CD8-positive, alpha-beta memory T cell (primary cell): ENCODE results near the gene GRP. TPM values are rescaled to one million over a fixed set of nuclear protein-coding genes. Genes with fewer than 3 reads are reported as not detected.

ENCODE experiments used
- CTCF ChIA-PET: fragments of 350-600 bp; sonication (Branson Sonifier 250); formaldehyde crosslinking; loops from one replicate; lab custom pipeline; 2021; ENCODE audit warnings: antibody characterized with exemption; lab: Charles Lee
- POLR2A ChIA-PET: fragments of 350-600 bp; sonication (Branson Sonifier 250); formaldehyde crosslinking; loops from one replicate; lab custom pipeline; 2021; ENCODE audit warnings: antibody characterized with exemption; lab: Charles Lee
- DNase-seq, 5 donors: peaks; one replicate each; pipeline versions ENCODE4 v3.0.0 to v3.0.0-alpha.2; 2020 to 2022; ENCODE audit warnings: mixed read lengths in 1 of 5
- H3K27ac ChIP-seq: one replicate; pipeline ENCODE4 v1.7.0; 2013; ENCODE audit warnings: low read depth, mild to moderate bottlenecking, low read length, moderate library complexity
- H3K27me3 ChIP-seq: 2 replicates; pipeline ENCODE4 v1.7.0; 2013; ENCODE audit warnings: low read length, mild to moderate bottlenecking; ENCODE audit not compliant: insufficient read depth, poor library complexity, severe bottlenecking
- H3K36me3 ChIP-seq: 2 replicates; pipeline ENCODE4 v1.7.0; 2013; ENCODE audit warnings: mild to moderate bottlenecking, low read length, moderate library complexity; ENCODE audit not compliant: insufficient read depth
- H3K4me1 ChIP-seq: 2 replicates; pipeline ENCODE4 v1.7.0; 2013; ENCODE audit warnings: mild to moderate bottlenecking, low read length, moderate library complexity; ENCODE audit not compliant: insufficient read depth
- H3K4me3 ChIP-seq: 2 replicates; pipeline ENCODE4 v1.7.0; 2013; ENCODE audit warnings: mild to moderate bottlenecking, low read length
- H3K9me3 ChIP-seq: 2 replicates; pipeline ENCODE4 v1.7.0; 2013; ENCODE audit warnings: mild to moderate bottlenecking, low read length
- H3K27ac Mint-ChIP-seq, 8 donors: one replicate each; pipeline ENCODE4 v1.8.0; 2020 to 2021; ENCODE audit warnings: mixed read lengths in 8 of 8, mild to moderate bottlenecking in 6 of 8, inconsistent platforms in 3 of 8, moderate library complexity in 3 of 8
- H3K27me3 Mint-ChIP-seq, 2 donors: one replicate each; pipeline ENCODE4 v1.8.0; 2020 to 2021; ENCODE audit warnings: mixed read lengths in 2 of 2, mild to moderate bottlenecking in 1 of 2, moderate library complexity in 1 of 2
- H3K36me3 Mint-ChIP-seq, 3 donors: one replicate each; pipeline ENCODE4 v1.8.0; 2020 to 2021; ENCODE audit warnings: mixed read lengths in 3 of 3, inconsistent platforms in 1 of 3, mild to moderate bottlenecking in 1 of 3
- H3K4me1 Mint-ChIP-seq, 3 donors: one replicate each; pipeline ENCODE4 v1.8.0; 2020 to 2021; ENCODE audit warnings: mixed read lengths in 3 of 3, inconsistent platforms in 1 of 3, mild to moderate bottlenecking in 1 of 3
- H3K4me3 Mint-ChIP-seq, 7 donors: one replicate each; pipeline ENCODE4 v1.8.0; 2020 to 2021; ENCODE audit warnings: mixed read lengths in 7 of 7, mild to moderate bottlenecking in 6 of 7, moderate library complexity in 4 of 7, inconsistent platforms in 2 of 7
- H3K9me3 Mint-ChIP-seq, 5 donors: one replicate each; pipeline ENCODE4 v1.8.0; 2020 to 2022; ENCODE audit warnings: mixed read lengths in 5 of 5, mild to moderate bottlenecking in 3 of 5, moderate library complexity in 2 of 5, inconsistent platforms in 1 of 5
- polyA plus RNA-seq: library from polyadenylated mRNA; unstranded; fragments of 300-500 nt; fragmentation: Illumina TruSeq; gene quantifications from one replicate; pipeline ENCODE4 v1.2.3, GENCODE V29; 2021
- total RNA-seq, 2 experiments: library from RNA; stranded (reverse); gene quantifications; one replicate each; pipeline ENCODE4 v1.2.3, GENCODE V29; 2021

The GRP gene
- total and polyA plus RNA-seq, 3 experiments from 2014 or later = not detected

GRCh38 chr18:59275406-59275949 lies 55.5 kb downstream of the GRP start:
- Histone ChIP-seq H3K4me3 (no peak overlapping the region), H3K27me3 (peaks cover 25% of the 10 kb centered on the region), H3K36me3 (no peaks in the 10 kb centered on the region), H3K4me1 (no peaks in the 10 kb centered on the region), H3K9me3 (no peaks in the 10 kb centered on the region), H3K27ac (no peak overlapping the region)
- ChIA-PET POLR2A (no interaction called here), CTCF (no interaction called here)
- Mint-ChIP-seq H3K4me3 (no peak overlapping the region), H3K36me3 (no peaks in the 10 kb centered on the region), H3K4me1 (peaks cover 3 to 20% (median 3%) of the 10 kb centered on the region in 3 donors), H3K27me3 (peaks cover 50 to 76% of the 10 kb centered on the region in 2 donors), H3K27ac (no peak overlapping the region), H3K9me3 (no peaks in the 10 kb centered on the region)
- DNase-seq = no peak

- Histone ChIP-seq H3K9me3 (no peaks in the 10 kb centered on the region), H3K27me3 (peaks cover 19% of the 10 kb centered on the region), H3K4me3 (no peak overlapping the region), H3K27ac (no peak overlapping the region), H3K4me1 (no peaks in the 10 kb centered on the region), H3K36me3 (no peaks in the 10 kb centered on the region)
- peak overlapping the region in 1 of 7 donors; percentile 20 for H3K4me3 Mint-ChIP-seq
- H3K9me3 Mint-ChIP-seq = no peaks in the 10 kb centered on the region
- peaks cover 47 to 76% of the 10 kb centered on the region in 2 donors for H3K27me3 Mint-ChIP-seq
- H3K27ac Mint-ChIP-seq = no peak overlapping the region
- H3K4me1 Mint-ChIP-seq = peaks cover 3 to 20% (median 3%) of the 10 kb centered on the region in 3 donors
- no peak for DNase-seq
- H3K36me3 Mint-ChIP-seq = no peaks in the 10 kb centered on the region
- POLR2A ChIA-PET = no interaction called here
- CTCF ChIA-PET = no interaction called here
Measured at GRCh38 chr18:59276047-59276446, 56.1 kb downstream of the GRP start.

- POLR2A ChIA-PET = no interaction called here
- no peaks in the 10 kb centered on the region for H3K4me1 ChIP-seq
- Mint-ChIP-seq H3K9me3 (no peaks in the 10 kb centered on the region), H3K4me3 (no peak overlapping the region), H3K4me1 (peaks cover 3 to 7% (median 3%) of the 10 kb centered on the region in 3 donors), H3K36me3 (no peaks in the 10 kb centered on the region), H3K27me3 (peaks cover 34 to 79% of the 10 kb centered on the region in 2 donors), H3K27ac (no peak overlapping the region)
- no peak overlapping the region for H3K4me3 ChIP-seq
- H3K27ac ChIP-seq = no peak overlapping the region
- peaks cover 18% of the 10 kb centered on the region for H3K27me3 ChIP-seq
- no peak for DNase-seq
- CTCF ChIA-PET = interaction anchor here (1.0 kb wide), 1 partner anchor 9 kb away, joined by 3 read pairs; no protein-coding TSS in a partner anchor
- H3K36me3 ChIP-seq = no peaks in the 10 kb centered on the region
- no peaks in the 10 kb centered on the region for H3K9me3 ChIP-seq
Measured at GRCh38 chr18:59278793-59279192, 58.8 kb downstream of the GRP start.

GRCh38 chr18:59279193-59279592 lies 59.2 kb downstream of the GRP start:
- H3K27me3 ChIP-seq = peaks cover 18% of the 10 kb centered on the region
- POLR2A ChIA-PET = no interaction called here
- no peaks in the 10 kb centered on the region for H3K9me3 ChIP-seq
- no peak overlapping the region for H3K27ac ChIP-seq
- H3K4me1 Mint-ChIP-seq = peaks cover 3 to 5% (median 3%) of the 10 kb centered on the region in 3 donors
- no peak overlapping the region for H3K4me3 Mint-ChIP-seq
- H3K27ac Mint-ChIP-seq = no peak overlapping the region
- H3K36me3 Mint-ChIP-seq = no peaks in the 10 kb centered on the region
- peaks cover 33 to 77% of the 10 kb centered on the region in 2 donors for H3K27me3 Mint-ChIP-seq
- H3K4me3 ChIP-seq = no peak overlapping the region
- no peaks in the 10 kb centered on the region for H3K9me3 Mint-ChIP-seq
- no peak for DNase-seq
- no peaks in the 10 kb centered on the region for H3K4me1 ChIP-seq
- CTCF ChIA-PET = interaction anchor here (1.0 kb wide), 1 partner anchor 10 kb away, joined by 3 read pairs; no protein-coding TSS in a partner anchor
- H3K36me3 ChIP-seq = no peaks in the 10 kb centered on the region

- Histone ChIP-seq H3K27ac (no peak overlapping the region), H3K4me1 (no peaks in the 10 kb centered on the region), H3K36me3 (no peaks in the 10 kb centered on the region), H3K27me3 (peaks cover 18% of the 10 kb centered on the region), H3K4me3 (no peak overlapping the region), H3K9me3 (no peaks in the 10 kb centered on the region)
- no peaks in the 10 kb centered on the region for H3K36me3 Mint-ChIP-seq
- H3K9me3 Mint-ChIP-seq = no peaks in the 10 kb centered on the region
- POLR2A ChIA-PET = no interaction called here
- no peak overlapping the region for H3K27ac Mint-ChIP-seq
- CTCF ChIA-PET = interaction anchor here (1.0 kb wide), 1 partner anchor 10 kb away, joined by 3 read pairs; no protein-coding TSS in a partner anchor
- H3K27me3 Mint-ChIP-seq = peaks cover 30 to 77% of the 10 kb centered on the region in 2 donors
- no peak overlapping the region for H3K4me3 Mint-ChIP-seq
- peaks cover under 1% of the 10 kb centered on the region in 3 donors for H3K4me1 Mint-ChIP-seq
- no peak for DNase-seq
Measured at GRCh38 chr18:59279722-59280121, 59.8 kb downstream of the GRP start.

Other genes with a start within 250 kb of the GRP start
- gene SEC11C, start 80.3 kb upstream of the GRP start, total RNA-seq = 100 to 1,000 TPM; 166 to 177 TPM
- 209 TPM for gene SEC11C, start 80.3 kb upstream of the GRP start, polyA plus RNA-seq
- not detected for gene RAX, start 53.3 kb downstream of the GRP start, total RNA-seq
- gene RAX, start 53.3 kb downstream of the GRP start, polyA plus RNA-seq = not detected
- not detected for gene CPLX4, start 98.5 kb downstream of the GRP start, total RNA-seq
- gene CPLX4, start 98.5 kb downstream of the GRP start, polyA plus RNA-seq = not detected
- gene LMAN1, start 139.1 kb downstream of the GRP start, total RNA-seq = 10 to 100 TPM; 96.5 to 99.3 TPM
- gene LMAN1, start 139.1 kb downstream of the GRP start, polyA plus RNA-seq = 37.8 TPM